ENCODE measurements around the gene CXCR6. TPM values are rescaled to one million over a fixed set of nuclear protein-coding genes. Genes with fewer than 3 reads are reported as not detected.
A peak's percentile ranks its signal among the peaks of the same experiment; 100 is the strongest.

The CXCR6 gene
- total and polyA plus RNA-seq, 8 donors = 0.61 to 4.1 (median 1.2) TPM

DNA sequence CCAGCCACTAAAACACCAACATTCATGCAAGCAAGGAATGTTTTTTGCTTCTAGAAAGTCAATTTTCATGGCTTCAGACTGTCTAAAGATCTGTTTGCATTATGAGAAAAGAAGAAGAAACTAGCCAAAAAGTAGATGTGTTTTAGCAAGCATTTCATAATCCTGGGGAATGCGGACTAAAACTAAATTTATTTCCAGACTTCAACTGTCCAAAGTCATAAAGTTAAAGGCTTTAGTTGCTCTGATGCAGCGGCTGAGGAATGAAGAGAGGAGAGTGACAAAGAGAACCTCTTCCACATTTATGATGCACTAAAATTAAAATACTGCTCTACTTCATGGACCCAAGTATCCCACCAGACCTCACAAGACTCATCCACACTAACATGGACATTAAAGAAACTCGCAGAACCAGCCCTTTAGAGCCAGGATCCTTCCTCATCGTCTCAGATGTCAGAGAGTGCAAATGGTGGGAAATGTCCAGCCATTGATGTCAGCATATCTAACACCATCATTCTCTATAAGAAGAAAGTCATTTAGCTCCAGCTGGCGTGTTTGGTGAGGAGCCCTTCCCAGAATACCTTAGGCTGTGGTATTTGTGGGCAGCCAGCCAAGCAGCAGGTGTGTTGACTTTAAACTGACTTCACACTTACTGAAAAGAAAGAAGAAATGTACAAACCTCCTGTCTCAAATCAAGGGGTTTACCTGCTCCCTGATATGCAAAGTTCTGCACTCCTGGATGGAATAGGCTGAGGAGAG is 34.9 kb downstream of the CXCR6 start:
- ATAC-seq (peak; percentile 83), DNase-seq (peak in 3 of 4 donors; percentile 39 to 76 (median 71))
- intact Hi-C loops (cut with DNase I) = no loop called here
- Histone ChIP-seq H3K4me1 (peaks cover 0 to 43% of the 10 kb centered on the region in 2 donors), H3K27me3 (no peaks in the 10 kb centered on the region), H3K36me3 (peaks cover 0 to 75% of the 10 kb centered on the region in 2 donors), H3K9me3 (no peaks in the 10 kb centered on the region), H3K4me3 (no peak overlapping the region), H3K27ac (peak overlapping the region; percentile 36 to 54)
- TF ChIP-seq, protein P1, sequence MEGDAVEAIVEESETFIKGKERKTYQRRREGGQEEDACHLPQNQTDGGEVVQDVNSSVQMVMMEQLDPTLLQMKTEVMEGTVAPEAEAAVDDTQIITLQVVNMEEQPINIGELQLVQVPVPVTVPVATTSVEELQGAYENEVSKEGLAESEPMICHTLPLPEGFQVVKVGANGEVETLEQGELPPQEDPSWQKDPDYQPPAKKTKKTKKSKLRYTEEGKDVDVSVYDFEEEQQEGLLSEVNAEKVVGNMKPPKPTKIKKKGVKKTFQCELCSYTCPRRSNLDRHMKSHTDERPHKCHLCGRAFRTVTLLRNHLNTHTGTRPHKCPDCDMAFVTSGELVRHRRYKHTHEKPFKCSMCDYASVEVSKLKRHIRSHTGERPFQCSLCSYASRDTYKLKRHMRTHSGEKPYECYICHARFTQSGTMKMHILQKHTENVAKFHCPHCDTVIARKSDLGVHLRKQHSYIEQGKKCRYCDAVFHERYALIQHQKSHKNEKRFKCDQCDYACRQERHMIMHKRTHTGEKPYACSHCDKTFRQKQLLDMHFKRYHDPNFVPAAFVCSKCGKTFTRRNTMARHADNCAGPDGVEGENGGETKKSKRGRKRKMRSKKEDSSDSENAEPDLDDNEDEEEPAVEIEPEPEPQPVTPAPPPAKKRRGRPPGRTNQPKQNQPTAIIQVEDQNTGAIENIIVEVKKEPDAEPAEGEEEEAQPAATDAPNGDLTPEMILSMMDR (IDR thresholded peaks at IDR 0.05) = no peak

DNA sequence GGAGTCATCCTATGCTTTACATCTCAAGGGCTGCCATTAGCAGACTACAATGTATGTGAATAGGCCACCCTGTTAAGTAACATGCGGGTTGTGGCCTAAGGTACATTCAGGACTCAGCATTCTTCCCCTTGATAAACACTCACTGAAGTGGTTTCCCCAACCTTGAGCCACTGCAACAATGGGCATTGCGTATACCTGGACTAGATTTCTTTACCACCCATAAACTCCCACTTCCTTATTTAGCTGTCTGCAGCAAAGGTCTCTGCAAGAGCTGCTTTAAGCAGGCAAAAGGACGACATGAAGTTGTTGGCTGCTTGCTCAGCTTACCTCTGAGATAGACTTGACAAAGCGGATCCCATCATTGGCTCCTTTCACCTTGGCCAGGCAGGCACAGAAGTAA is 36.1 kb downstream of the CXCR6 start:
- Histone ChIP-seq H3K27ac (peak overlapping the region; percentile 6 to 15), H3K4me1 (peaks cover 0 to 33% of the 10 kb centered on the region in 2 donors), H3K27me3 (no peaks in the 10 kb centered on the region), H3K36me3 (peaks cover 0 to 87% of the 10 kb centered on the region in 2 donors), H3K9me3 (no peaks in the 10 kb centered on the region), H3K4me3 (no peak overlapping the region)
- ATAC-seq (peak; percentile 32), DNase-seq (no peak)
- intact Hi-C loops (cut with DNase I) = no loop called here
- TF ChIP-seq, protein P1 (IDR thresholded peaks at IDR 0.05) = no peak

DNA sequence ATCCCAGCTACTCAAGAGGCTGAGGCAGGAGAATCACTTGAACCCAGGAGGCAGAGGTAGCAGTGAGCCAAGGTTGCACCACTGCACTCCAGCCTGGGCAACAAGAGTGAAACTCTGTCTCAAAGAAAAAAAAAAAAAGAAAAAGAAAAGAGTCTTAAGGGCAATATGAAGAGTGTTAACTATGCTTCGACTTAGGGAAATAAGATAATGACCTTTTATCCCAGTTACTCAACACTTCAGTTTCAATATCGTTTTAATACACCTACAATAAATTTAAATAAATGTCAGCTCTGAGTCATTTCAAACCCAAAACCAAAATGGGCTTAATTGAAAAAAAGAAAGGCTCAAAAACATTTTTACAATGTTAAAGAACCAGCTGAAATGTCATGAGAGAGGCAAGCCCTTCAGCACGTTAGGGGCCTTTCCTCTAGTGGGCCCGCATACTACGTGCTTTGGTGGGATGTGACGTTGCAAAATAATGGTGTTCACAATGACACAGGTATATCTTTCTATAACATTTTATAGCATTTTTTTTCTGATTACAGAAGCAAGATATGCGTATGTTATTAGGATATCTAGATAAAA is 37.1 kb downstream of the CXCR6 start:
- no peak for ATAC-seq
- intact Hi-C loops (cut with DNase I) = no loop called here
- Histone ChIP-seq H3K27me3 (no peaks in the 10 kb centered on the region), H3K27ac (no peak overlapping the region), H3K36me3 (peaks cover 0 to 87% of the 10 kb centered on the region in 2 donors), H3K4me1 (peaks cover 0 to 39% of the 10 kb centered on the region in 2 donors), H3K4me3 (no peak overlapping the region), H3K9me3 (no peaks in the 10 kb centered on the region)
- TF ChIP-seq, protein P1 (IDR thresholded peaks at IDR 0.05) = no peak
- DNase-seq = no peak

DNA sequence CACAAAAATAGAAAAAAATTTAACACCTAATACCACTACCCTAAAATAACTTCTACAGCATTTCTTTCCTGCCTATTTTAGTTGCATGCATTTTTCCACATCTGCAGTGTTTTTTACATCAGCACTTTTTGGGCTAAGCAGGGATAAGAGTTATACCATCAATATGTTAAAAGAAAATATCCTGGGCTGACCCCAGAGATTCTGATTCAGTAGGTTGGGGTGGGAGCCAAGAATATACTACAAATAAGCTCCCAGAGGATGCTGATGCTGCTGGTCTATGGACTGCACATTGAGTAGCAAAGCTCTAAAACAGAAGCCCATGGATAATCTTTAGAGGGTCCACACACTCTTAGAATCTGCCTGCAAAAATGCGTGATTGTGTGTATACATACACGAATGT is 37.6 kb downstream of the CXCR6 start:
- intact Hi-C loops (cut with DNase I) = no loop called here
- no peak overlapping the region for H3K27ac ChIP-seq
- H3K27me3 ChIP-seq = no peaks in the 10 kb centered on the region
- peaks cover 5 to 44% of the 10 kb centered on the region in 2 donors for H3K4me1 ChIP-seq
- TF ChIP-seq, protein P1 (IDR thresholded peaks at IDR 0.05) = no peak
- DNase-seq (no peak), ATAC-seq (no peak)
- no peak overlapping the region for H3K4me3 ChIP-seq
- no peaks in the 10 kb centered on the region for H3K9me3 ChIP-seq
- peaks cover 0 to 83% of the 10 kb centered on the region in 2 donors for H3K36me3 ChIP-seq

DNA sequence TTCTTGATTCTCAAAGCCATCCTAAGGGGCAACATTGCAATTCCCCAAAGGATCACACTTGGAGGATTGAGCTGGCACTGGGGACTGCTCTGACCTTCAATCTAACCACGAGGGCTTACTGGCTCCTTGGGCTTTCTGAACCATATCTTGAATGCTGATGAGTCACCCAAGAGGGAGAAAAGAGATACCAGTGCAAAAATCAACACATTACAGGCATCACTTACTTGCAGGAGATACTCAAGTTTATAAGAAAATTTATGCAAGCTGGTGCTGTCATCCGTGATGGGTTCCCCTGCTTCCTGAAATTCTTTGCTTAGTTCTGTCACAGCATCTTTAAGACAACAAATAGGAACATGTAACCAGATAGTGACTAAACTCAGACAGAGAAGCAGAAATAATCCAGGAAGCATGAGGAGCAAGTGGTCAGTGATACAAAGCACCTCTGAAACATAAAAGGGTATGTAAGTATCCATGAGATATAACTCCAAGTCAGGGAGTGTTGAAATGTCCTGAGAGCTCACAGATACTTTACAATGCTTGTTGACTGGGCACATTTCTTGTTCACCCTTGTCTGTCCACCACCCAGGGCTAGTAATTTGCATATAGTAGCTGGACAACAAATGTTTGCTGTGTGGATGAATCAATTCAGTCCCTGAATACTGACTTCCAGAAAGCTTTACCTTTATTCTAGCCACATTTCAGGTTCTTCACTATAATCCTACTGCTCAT is 38.2 kb downstream of the CXCR6 start:
- TF ChIP-seq, protein P1 (IDR thresholded peaks at IDR 0.05) = no peak
- DNase-seq (no peak), ATAC-seq (no peak)
- H3K36me3 ChIP-seq = peaks cover 0 to 76% of the 10 kb centered on the region in 2 donors
- peaks cover 12 to 51% of the 10 kb centered on the region in 2 donors for H3K4me1 ChIP-seq
- no peaks in the 10 kb centered on the region for H3K27me3 ChIP-seq
- no peak overlapping the region for H3K4me3 ChIP-seq
- no peak overlapping the region for H3K27ac ChIP-seq
- intact Hi-C loops (cut with DNase I) = no loop called here
- H3K9me3 ChIP-seq = no peaks in the 10 kb centered on the region
